HUES6 (cell line): Measurements from ENCODE around the gene CEACAM3.

ENCODE experiments used
- H3K27ac ChIP-seq: 2 replicates; pipeline ENCODE4 v1.7.0; 2013; ENCODE audit warnings: low read depth, mild to moderate bottlenecking, low read length, inconsistent platforms
- H3K27me3 ChIP-seq: 2 replicates; pipeline ENCODE4 v1.6.1; 2013; ENCODE audit warnings: low read length; ENCODE audit not compliant: control insufficient read depth, insufficient read depth
- H3K36me3 ChIP-seq: 2 replicates; pipeline ENCODE4 v1.6.1; 2013; ENCODE audit warnings: low read length; ENCODE audit not compliant: control insufficient read depth, insufficient read depth
- H3K4me1 ChIP-seq: 2 replicates; pipeline ENCODE4 v1.6.1; 2013; ENCODE audit warnings: low read length; ENCODE audit not compliant: control insufficient read depth, insufficient read depth
- H3K4me3 ChIP-seq: 2 replicates; pipeline ENCODE4 v1.5.1; 2013; ENCODE audit warnings: low read depth, low read length
- H3K9ac ChIP-seq: one replicate; pipeline ENCODE4 v1.6.1; 2013; ENCODE audit warnings: mild to moderate bottlenecking, low read length
- H3K9me3 ChIP-seq: 2 replicates; pipeline ENCODE4 v1.6.1; 2013; ENCODE audit warnings: low read depth, low read length; ENCODE audit not compliant: control insufficient read depth, insufficient read depth

Gene CEACAM3

GRCh38 chr19:41808663-41809566 is 12.5 kb downstream of the CEACAM3 start:
- Histone ChIP-seq H3K4me3 (no peak overlapping the region), H3K9ac (no peak overlapping the region), H3K9me3 (no peaks in the 10 kb centered on the region), H3K36me3 (no peaks in the 10 kb centered on the region), H3K4me1 (no peaks in the 10 kb centered on the region), H3K27me3 (peaks cover 24% of the 10 kb centered on the region; the same call in 1 of the 2 replicates), H3K27ac (no peak overlapping the region)

GRCh38 chr19:41810301-41810700 is 13.9 kb downstream of the CEACAM3 start:
- Histone ChIP-seq H3K4me1 (no peaks in the 10 kb centered on the region), H3K27me3 (peaks cover 31% of the 10 kb centered on the region; the same call in 1 of the 2 replicates), H3K27ac (no peak overlapping the region), H3K4me3 (no peak overlapping the region), H3K9ac (no peak overlapping the region), H3K9me3 (no peaks in the 10 kb centered on the region), H3K36me3 (no peaks in the 10 kb centered on the region)

GRCh38 chr19:41811036-41811435 is 14.6 kb downstream of the CEACAM3 start:
- no peak overlapping the region for H3K27ac ChIP-seq
- H3K4me1 ChIP-seq, result no peaks in the 10 kb centered on the region
- no peaks in the 10 kb centered on the region for H3K9me3 ChIP-seq
- peaks cover 34% of the 10 kb centered on the region for H3K27me3 ChIP-seq
- no peaks in the 10 kb centered on the region for H3K36me3 ChIP-seq
- no peak overlapping the region for H3K9ac ChIP-seq
- H3K4me3 ChIP-seq, result no peak overlapping the region

GRCh38 chr19:41811981-41812380 is 15.6 kb downstream of the CEACAM3 start:
- H3K4me1 ChIP-seq, result no peaks in the 10 kb centered on the region
- no peak overlapping the region for H3K9ac ChIP-seq
- no peak overlapping the region for H3K4me3 ChIP-seq

DNA sequence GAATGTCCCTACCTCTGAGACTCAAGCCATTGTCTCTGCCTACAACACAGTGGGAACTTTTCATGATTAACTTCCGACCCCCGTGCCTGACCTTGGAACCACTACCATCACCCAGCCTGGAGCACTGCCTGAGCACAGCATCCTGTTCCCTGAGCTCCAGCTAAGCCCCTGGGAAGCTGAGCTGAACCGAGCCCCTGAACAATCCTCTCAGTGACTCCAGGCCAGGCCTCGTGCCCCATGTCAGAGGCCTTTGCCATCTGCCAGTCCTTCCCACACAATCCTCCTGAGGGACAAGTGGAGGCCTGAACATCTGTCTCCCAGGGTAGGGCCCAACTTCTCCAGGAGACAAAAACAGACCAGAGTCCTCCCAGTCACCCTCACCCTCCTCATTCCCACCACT is 17.5 kb downstream of the CEACAM3 start:
- Histone ChIP-seq H3K4me1 (no peaks in the 10 kb centered on the region), H3K36me3 (no peaks in the 10 kb centered on the region)

More at GRCh38 chr19:41811981-41812380, 15.6 kb downstream of the CEACAM3 start:
- H3K27me3 ChIP-seq, result peaks cover 33% of the 10 kb centered on the region
- H3K9me3 ChIP-seq, result no peaks in the 10 kb centered on the region
- no peaks in the 10 kb centered on the region for H3K36me3 ChIP-seq
- H3K27ac ChIP-seq, result no peak overlapping the region

DNA sequence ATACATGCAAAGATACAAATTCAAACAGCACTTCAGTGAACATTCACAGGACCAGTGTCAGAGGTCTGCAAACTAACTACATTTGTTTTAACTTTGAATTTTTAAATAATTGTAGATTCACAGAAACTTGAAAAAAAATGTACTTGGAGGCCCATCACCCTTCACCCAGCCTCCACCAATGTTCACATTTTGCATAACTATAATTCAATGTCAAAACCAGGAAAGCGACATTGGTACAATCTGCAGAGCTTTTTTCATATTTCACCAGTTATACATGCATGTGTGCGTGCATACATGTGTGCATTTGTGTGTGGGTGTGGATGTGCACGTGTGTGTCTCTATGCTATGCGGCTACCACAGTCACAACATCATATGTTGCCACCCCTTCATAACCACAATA is 18.9 kb downstream of the CEACAM3 start:
- H3K27me3 ChIP-seq, result peaks cover 19% of the 10 kb centered on the region
- no peak overlapping the region for H3K27ac ChIP-seq
- H3K4me1 ChIP-seq, result no peaks in the 10 kb centered on the region
- no peak overlapping the region for H3K9ac ChIP-seq
- no peaks in the 10 kb centered on the region for H3K9me3 ChIP-seq
- H3K4me3 ChIP-seq, result no peak overlapping the region
- no peaks in the 10 kb centered on the region for H3K36me3 ChIP-seq

More for the DNA sequence above, 17.5 kb downstream of the CEACAM3 start:
- Histone ChIP-seq H3K27ac (no peak overlapping the region), H3K4me3 (no peak overlapping the region), H3K27me3 (peaks cover 23% of the 10 kb centered on the region), H3K9me3 (no peaks in the 10 kb centered on the region), H3K9ac (no peak overlapping the region)

- Histone ChIP-seq H3K27ac (no peak overlapping the region), H3K9me3 (no peaks in the 10 kb centered on the region), H3K9ac (no peak overlapping the region), H3K4me3 (no peak overlapping the region), H3K27me3 (peaks cover 24% of the 10 kb centered on the region), H3K36me3 (no peaks in the 10 kb centered on the region), H3K4me1 (no peaks in the 10 kb centered on the region)
Measured at GRCh38 chr19:41816761-41817160, 20.4 kb downstream of the CEACAM3 start.

DNA sequence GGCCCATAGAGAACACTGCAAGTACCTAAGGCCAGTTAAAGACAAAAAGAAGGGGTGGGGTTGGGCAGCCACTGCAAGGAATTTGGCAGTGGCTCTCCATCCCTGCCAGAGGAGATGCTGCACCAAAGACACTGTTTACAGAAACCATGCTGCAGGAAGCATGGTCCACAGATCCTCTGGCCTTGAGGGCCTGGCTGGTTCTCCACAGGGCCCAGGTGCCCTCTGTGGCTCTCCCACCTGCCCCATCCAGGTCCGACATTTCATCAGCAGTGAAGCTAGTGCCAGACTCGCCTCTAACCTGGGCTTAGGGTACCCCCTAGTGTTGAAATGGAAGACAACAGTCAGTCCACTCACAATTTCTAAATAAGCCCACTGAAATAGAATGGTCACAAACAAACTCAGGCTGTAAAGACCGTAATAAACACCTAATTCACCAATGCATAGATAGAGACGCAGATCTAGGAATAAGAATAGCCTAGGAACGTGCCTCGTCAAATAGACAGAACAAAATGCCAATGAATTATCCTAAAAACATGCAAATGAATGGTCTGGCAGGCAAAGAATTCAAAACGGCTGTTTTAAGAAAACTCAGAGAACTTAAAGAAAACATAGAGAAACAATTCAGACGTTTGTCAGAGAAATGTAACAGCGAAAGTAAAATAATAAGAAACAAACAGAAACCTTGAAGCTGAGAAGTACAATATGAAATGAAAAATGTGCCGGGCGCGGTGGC is 24.8 kb downstream of the CEACAM3 start:
- Histone ChIP-seq H3K9me3 (no peaks in the 10 kb centered on the region), H3K27me3 (peaks cover 5% of the 10 kb centered on the region; the same call in 1 of the 2 replicates), H3K27ac (no peak overlapping the region), H3K36me3 (no peaks in the 10 kb centered on the region), H3K9ac (no peak overlapping the region), H3K4me3 (no peak overlapping the region), H3K4me1 (no peaks in the 10 kb centered on the region)

GRCh38 chr19:41837981-41838708 is 41.8 kb downstream of the CEACAM3 start:
- no peaks in the 10 kb centered on the region for H3K9me3 ChIP-seq
- no peak overlapping the region for H3K27ac ChIP-seq
- no peaks in the 10 kb centered on the region for H3K4me1 ChIP-seq
- no peak overlapping the region for H3K9ac ChIP-seq
- H3K4me3 ChIP-seq, result no peak overlapping the region
- H3K27me3 ChIP-seq, result peaks cover 28% of the 10 kb centered on the region
- no peaks in the 10 kb centered on the region for H3K36me3 ChIP-seq

DNA sequence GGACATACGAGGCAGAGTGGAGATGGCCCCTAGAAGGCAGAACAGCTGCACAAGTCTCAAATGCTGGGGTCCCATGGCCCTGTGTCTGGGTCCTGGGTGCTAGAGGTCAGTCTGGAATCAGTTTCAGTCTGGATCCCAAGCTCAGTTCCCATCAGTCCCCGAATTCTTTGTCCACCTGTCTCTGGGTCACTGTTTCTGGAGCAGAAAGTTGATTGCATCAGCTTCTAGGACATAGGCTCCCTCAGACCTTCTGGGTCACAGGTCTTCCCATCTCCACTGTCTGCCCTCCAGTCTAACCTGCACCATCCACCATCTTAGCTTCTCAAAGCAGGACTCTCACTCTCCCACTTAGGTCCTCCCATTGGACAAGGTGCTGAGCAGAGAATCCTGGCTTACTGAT is 42.8 kb downstream of the CEACAM3 start:
- H3K4me1 ChIP-seq, result no peaks in the 10 kb centered on the region
- no peaks in the 10 kb centered on the region for H3K36me3 ChIP-seq
- H3K9ac ChIP-seq, result no peak overlapping the region
- H3K4me3 ChIP-seq, result no peak overlapping the region
- no peak overlapping the region for H3K27ac ChIP-seq
- peaks cover 28% of the 10 kb centered on the region for H3K27me3 ChIP-seq
- H3K9me3 ChIP-seq, result no peaks in the 10 kb centered on the region
